Panc1 (cell line): ENCODE measurements around the gene SLC16A8.

Experiments
- POLR2AphosphoS5 ChIP-seq: IDR thresholded peaks from 2 replicates; pipeline ENCODE4 v1.6.1; 2012; ENCODE audit warnings: mild to moderate bottlenecking, low read depth, low read length, moderate library complexity
- SIN3A ChIP-seq: IDR thresholded peaks from 2 replicates; pipeline ENCODE4 v1.6.1; 2012; ENCODE audit warnings: low read depth, mild to moderate bottlenecking, low read length, moderate library complexity, borderline replicate concordance; ENCODE audit not compliant: insufficient read depth
- TCF7L2 ChIP-seq: IDR thresholded peaks from 2 replicates; pipeline ENCODE4 v1.6.1; 2011; ENCODE audit warnings: mild to moderate bottlenecking, low read depth, low read length, inconsistent platforms
- TF ChIP-seq, protein P1 (sequence below): fragments of 450-650 bp; IDR thresholded peaks from 2 replicates; pipeline ENCODE4 v1.5.1; 2017; ENCODE audit warnings: mild to moderate bottlenecking
- TF ChIP-seq, protein P2 (sequence below), 2 experiments: IDR thresholded peaks; 2 replicates each; pipeline ENCODE4 v1.6.1; 2011 to 2012; ENCODE audit warnings: low read depth in 2 of 2, control low read depth in 1 of 2, low read length in 1 of 2, mild to moderate bottlenecking in 1 of 2, moderate library complexity in 1 of 2; ENCODE audit not compliant: insufficient read depth in 1 of 2

DNA sequence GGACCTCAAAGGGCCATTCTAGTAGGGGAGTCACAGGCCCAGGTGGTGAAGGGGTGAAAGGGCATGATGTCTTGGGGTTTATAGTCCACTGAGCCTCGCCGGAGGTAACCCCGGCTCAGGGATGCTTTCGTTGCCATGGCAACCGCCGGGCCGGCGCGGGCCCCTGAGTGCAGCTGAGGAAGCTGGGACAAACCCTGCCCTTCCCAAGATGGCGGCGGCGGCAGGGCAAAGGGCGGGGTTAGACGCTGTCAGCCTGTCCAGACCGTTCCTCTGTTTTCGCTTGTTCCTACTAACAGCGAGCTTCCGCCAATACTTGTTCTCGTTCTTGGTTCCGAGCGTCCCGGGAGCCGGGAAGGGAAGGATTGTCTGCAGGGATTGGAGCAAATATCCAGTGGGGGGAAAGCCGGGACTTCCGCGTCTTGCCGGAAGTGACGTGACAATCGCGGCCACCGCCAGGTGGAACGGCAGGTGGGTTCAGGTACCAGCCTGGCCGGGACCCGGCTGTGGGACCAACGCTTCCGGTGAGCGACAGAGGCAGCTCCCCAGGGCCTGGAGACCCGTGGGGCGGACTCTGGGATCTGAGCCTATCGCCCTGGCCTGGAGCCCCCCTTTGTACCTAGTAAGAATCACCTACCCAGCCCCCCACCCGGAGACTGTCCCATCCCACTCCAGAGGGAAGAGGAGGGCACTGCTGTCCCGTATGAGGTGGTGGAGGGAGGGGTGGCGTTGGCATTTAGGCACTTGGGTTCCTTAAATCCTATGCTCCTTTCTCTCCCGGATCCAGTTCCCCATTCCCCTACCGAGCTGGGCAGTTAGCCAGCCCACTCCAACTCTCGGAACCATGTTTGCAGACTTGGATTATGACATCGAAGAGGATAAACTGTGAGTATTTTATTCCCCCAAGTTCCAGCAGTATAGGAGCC is 26.8 kb downstream of the SLC16A8 start, which contains the start of gene PICK1:
- TF ChIP-seq, protein P1, sequence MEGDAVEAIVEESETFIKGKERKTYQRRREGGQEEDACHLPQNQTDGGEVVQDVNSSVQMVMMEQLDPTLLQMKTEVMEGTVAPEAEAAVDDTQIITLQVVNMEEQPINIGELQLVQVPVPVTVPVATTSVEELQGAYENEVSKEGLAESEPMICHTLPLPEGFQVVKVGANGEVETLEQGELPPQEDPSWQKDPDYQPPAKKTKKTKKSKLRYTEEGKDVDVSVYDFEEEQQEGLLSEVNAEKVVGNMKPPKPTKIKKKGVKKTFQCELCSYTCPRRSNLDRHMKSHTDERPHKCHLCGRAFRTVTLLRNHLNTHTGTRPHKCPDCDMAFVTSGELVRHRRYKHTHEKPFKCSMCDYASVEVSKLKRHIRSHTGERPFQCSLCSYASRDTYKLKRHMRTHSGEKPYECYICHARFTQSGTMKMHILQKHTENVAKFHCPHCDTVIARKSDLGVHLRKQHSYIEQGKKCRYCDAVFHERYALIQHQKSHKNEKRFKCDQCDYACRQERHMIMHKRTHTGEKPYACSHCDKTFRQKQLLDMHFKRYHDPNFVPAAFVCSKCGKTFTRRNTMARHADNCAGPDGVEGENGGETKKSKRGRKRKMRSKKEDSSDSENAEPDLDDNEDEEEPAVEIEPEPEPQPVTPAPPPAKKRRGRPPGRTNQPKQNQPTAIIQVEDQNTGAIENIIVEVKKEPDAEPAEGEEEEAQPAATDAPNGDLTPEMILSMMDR: no peak
- TF ChIP-seq POLR2AphosphoS5: no peak
- TF ChIP-seq SIN3A: no peak
- TF ChIP-seq, protein P2, sequence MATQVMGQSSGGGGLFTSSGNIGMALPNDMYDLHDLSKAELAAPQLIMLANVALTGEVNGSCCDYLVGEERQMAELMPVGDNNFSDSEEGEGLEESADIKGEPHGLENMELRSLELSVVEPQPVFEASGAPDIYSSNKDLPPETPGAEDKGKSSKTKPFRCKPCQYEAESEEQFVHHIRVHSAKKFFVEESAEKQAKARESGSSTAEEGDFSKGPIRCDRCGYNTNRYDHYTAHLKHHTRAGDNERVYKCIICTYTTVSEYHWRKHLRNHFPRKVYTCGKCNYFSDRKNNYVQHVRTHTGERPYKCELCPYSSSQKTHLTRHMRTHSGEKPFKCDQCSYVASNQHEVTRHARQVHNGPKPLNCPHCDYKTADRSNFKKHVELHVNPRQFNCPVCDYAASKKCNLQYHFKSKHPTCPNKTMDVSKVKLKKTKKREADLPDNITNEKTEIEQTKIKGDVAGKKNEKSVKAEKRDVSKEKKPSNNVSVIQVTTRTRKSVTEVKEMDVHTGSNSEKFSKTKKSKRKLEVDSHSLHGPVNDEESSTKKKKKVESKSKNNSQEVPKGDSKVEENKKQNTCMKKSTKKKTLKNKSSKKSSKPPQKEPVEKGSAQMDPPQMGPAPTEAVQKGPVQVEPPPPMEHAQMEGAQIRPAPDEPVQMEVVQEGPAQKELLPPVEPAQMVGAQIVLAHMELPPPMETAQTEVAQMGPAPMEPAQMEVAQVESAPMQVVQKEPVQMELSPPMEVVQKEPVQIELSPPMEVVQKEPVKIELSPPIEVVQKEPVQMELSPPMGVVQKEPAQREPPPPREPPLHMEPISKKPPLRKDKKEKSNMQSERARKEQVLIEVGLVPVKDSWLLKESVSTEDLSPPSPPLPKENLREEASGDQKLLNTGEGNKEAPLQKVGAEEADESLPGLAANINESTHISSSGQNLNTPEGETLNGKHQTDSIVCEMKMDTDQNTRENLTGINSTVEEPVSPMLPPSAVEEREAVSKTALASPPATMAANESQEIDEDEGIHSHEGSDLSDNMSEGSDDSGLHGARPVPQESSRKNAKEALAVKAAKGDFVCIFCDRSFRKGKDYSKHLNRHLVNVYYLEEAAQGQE (IDR thresholded peaks at IDR 0.05; ENCODE audit: insufficient read depth in 1 of 2, low read depth in 2 of 2, low read length in 1 of 2): no peak
- TF ChIP-seq TCF7L2: peak; percentile 89
